Measurements from ENCODE around the gene LRRC7. TPM values are rescaled to one million over a fixed set of nuclear protein-coding genes. Genes with fewer than 3 reads are reported as not detected.
A peak's percentile ranks its signal among the peaks of the same experiment; 100 is the strongest.

Gene LRRC7
- total RNA-seq, 3 donors from 2014 or later: 0.27 TPM; not detected in 2

GRCh38 chr1:69568421-69569174 is 876 bp downstream of the LRRC7 start:
- no peaks in the 10 kb centered on the region for H3K36me3 Mint-ChIP-seq (ENCODE audit: insufficient read depth)
- no peaks in the 10 kb centered on the region for H3K9me3 Mint-ChIP-seq
- ATAC-seq: peak in 1 of 2 donors; percentile 24
- H3K27me3 Mint-ChIP-seq (ENCODE audit: low read depth): peaks cover 34% of the 10 kb centered on the region
- peak overlapping the region; percentile 75 for H3K4me3 Mint-ChIP-seq
- peaks cover 4% of the 10 kb centered on the region for H3K4me1 Mint-ChIP-seq (ENCODE audit: low read depth)
- no peak for DNase-seq

GRCh38 chr1:69569175-69569541 is 1.4 kb downstream of the LRRC7 start:
- H3K36me3 Mint-ChIP-seq (ENCODE audit: insufficient read depth): no peaks in the 10 kb centered on the region
- no peak for ATAC-seq
- H3K4me3 Mint-ChIP-seq: peak overlapping the region; percentile 75
- DNase-seq: no peak
- H3K4me1 Mint-ChIP-seq (ENCODE audit: low read depth): peaks cover 4% of the 10 kb centered on the region
- no peaks in the 10 kb centered on the region for H3K9me3 Mint-ChIP-seq
- peaks cover 34% of the 10 kb centered on the region for H3K27me3 Mint-ChIP-seq (ENCODE audit: low read depth)

DNA sequence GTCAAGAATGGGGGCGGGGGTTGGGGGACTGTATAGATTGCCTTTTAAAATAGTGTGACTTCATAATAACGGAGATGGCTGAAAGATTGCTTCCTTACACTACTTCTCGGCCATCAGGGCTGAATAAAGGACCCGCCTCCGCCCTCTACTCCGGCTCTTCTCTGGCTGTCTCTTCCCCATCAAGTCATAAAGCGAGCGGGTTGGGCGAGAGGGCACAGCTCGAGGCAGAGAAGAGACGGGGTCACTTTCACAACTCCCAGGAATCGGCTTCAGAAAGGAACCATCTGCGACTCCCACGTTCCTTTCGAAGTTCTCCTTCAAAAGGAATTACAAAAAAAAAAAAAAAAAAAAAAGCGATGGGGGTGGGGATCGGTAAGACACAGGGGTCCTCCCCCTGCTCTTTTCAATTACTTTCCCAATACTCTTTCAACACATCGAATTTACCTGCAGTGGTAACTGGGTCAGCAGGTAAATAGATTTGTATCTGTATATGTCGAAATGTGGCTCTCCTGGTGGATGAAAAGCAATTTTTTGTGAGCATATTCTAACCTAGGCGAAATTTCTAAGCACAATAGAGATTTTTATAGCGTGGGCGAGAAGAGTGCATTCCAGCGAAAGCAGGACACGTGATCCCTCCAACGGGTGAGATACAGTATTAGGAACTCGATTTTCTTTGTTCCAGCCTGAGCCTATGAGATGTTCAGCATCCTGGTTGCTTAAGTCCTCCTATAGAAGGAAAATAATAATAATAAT is 2.0 kb downstream of the LRRC7 start:
- peaks cover 4% of the 10 kb centered on the region for H3K4me1 Mint-ChIP-seq (ENCODE audit: low read depth)
- H3K9me3 Mint-ChIP-seq: no peaks in the 10 kb centered on the region
- H3K36me3 Mint-ChIP-seq (ENCODE audit: insufficient read depth): no peaks in the 10 kb centered on the region
- peak overlapping the region; percentile 75 for H3K4me3 Mint-ChIP-seq
- DNase-seq (no peak), ATAC-seq (no peak)
- H3K27me3 Mint-ChIP-seq (ENCODE audit: low read depth): peaks cover 34% of the 10 kb centered on the region

- H3K9me3 Mint-ChIP-seq: no peaks in the 10 kb centered on the region
Measured at GRCh38 chr1:69570356-69570755, 2.6 kb downstream of the LRRC7 start.

DNA sequence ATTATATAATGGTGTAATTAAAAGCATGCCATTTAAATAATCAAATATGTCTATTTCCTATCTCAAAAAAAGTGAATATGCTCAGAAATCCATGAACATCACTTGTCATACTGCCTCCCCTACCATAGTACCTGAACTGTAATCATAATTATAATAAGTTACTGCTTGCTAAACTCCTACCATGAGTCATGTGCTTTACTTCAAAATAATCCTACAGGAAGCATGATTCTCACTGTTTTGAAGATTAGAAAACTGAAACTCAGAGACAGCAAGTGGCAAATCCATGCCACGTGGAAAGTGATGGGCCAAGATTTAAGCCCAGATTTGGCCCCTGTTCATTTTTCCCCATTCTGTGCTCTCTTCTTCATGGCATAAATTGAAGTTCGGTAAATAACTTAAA is 5.2 kb downstream of the LRRC7 start:
- Mint-ChIP-seq H3K4me1 (ENCODE audit: low read depth) (peaks cover 1% of the 10 kb centered on the region), H3K27me3 (ENCODE audit: low read depth) (peaks cover 21% of the 10 kb centered on the region), H3K4me3 (no peak overlapping the region), H3K9me3 (peaks cover 3% of the 10 kb centered on the region), H3K36me3 (ENCODE audit: insufficient read depth) (no peaks in the 10 kb centered on the region)
- ATAC-seq (no peak), DNase-seq (no peak)

More at GRCh38 chr1:69570356-69570755, 2.6 kb downstream of the LRRC7 start:
- ATAC-seq: no peak
- peaks cover 4% of the 10 kb centered on the region for H3K4me1 Mint-ChIP-seq (ENCODE audit: low read depth)
- peaks cover 34% of the 10 kb centered on the region for H3K27me3 Mint-ChIP-seq (ENCODE audit: low read depth)
- no peaks in the 10 kb centered on the region for H3K36me3 Mint-ChIP-seq (ENCODE audit: insufficient read depth)
- H3K4me3 Mint-ChIP-seq: no peak overlapping the region
- no peak for DNase-seq

DNA sequence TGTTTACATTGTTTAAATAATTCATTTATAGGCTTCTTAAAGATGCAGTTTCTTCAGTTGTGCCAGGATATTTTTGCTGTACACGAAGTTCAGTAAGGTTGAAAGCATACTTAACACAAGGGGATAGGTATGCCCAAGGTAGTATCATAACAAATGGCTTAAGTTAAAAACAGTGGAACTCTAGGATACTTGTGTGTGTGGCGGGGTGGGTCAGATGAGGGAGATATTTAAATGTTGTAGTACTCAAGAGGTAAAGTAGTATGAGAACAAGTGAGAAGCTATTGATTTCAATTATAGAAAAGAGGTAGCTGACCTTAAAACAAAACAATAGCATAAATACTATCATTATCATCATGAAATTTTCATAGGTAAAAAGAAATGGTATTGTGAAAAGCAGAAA is 6.2 kb downstream of the LRRC7 start:
- H3K4me3 Mint-ChIP-seq: no peak overlapping the region
- H3K36me3 Mint-ChIP-seq (ENCODE audit: insufficient read depth): no peaks in the 10 kb centered on the region
- DNase-seq (no peak), ATAC-seq (no peak)
- peaks cover 3% of the 10 kb centered on the region for H3K9me3 Mint-ChIP-seq
- peaks cover 14% of the 10 kb centered on the region for H3K27me3 Mint-ChIP-seq (ENCODE audit: low read depth)
- H3K4me1 Mint-ChIP-seq (ENCODE audit: low read depth): no peaks in the 10 kb centered on the region

DNA sequence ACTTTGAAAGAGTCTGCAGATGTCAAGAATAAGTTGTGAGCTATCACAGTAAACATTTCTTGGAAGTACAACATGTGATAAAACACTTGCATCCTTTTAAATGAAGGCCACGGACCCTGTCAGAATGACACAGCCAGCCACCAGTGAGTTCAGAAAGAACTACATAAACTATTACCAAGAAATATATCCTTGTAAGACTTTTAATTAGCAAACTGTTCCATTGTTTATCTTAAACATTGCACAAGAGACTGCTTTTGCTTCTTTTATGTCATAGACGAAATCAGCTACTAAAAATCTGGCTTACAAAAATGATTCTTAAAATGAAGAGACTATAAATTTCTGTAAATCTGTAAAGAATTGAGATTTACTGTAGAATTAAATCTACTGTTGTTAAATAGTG is 17.9 kb downstream of the LRRC7 start:
- H3K36me3 Mint-ChIP-seq (ENCODE audit: insufficient read depth): no peaks in the 10 kb centered on the region
- ATAC-seq (no peak), DNase-seq (no peak)
- no peak overlapping the region for H3K4me3 Mint-ChIP-seq
- H3K4me1 Mint-ChIP-seq (ENCODE audit: low read depth): peaks cover 4% of the 10 kb centered on the region
- no peaks in the 10 kb centered on the region for H3K27me3 Mint-ChIP-seq (ENCODE audit: low read depth)
- H3K9me3 Mint-ChIP-seq: peaks cover 7% of the 10 kb centered on the region

- ATAC-seq: no peak
- peaks cover 3% of the 10 kb centered on the region for H3K9me3 Mint-ChIP-seq
- no peaks in the 10 kb centered on the region for H3K36me3 Mint-ChIP-seq (ENCODE audit: insufficient read depth)
- H3K27me3 Mint-ChIP-seq (ENCODE audit: low read depth): no peaks in the 10 kb centered on the region
- H3K4me3 Mint-ChIP-seq: no peak overlapping the region
- DNase-seq: no peak
- H3K4me1 Mint-ChIP-seq (ENCODE audit: low read depth): peaks cover 2% of the 10 kb centered on the region
Measured at GRCh38 chr1:69587391-69587790, 19.7 kb downstream of the LRRC7 start.

DNA sequence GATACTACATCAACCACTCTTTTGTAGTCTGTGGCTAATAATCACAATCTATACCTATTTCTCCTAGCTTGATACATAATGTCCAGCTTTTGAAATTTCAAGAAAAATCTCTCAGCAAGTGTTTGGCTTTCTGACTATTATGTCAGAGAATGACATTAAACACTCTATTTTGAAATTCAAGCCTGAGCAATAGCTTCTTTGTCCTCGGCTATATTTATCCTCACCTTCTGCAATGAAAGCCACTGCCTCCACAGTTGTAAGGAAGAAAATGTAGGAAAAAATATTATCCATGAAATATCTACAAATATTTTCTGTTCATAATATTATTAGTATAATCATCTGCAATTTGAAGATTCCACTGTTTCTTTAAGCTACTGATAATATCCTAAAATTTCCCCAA is 22.1 kb downstream of the LRRC7 start:
- DNase-seq: no peak
- no peak for ATAC-seq
- Mint-ChIP-seq H3K9me3 (peaks cover 6% of the 10 kb centered on the region), H3K4me1 (ENCODE audit: low read depth) (peaks cover 2% of the 10 kb centered on the region), H3K27me3 (ENCODE audit: low read depth) (no peaks in the 10 kb centered on the region), H3K36me3 (ENCODE audit: insufficient read depth) (no peaks in the 10 kb centered on the region), H3K4me3 (no peak overlapping the region)

- no peaks in the 10 kb centered on the region for H3K36me3 Mint-ChIP-seq (ENCODE audit: insufficient read depth)
- no peak for ATAC-seq
- H3K4me3 Mint-ChIP-seq: no peak overlapping the region
- DNase-seq: no peak
- no peaks in the 10 kb centered on the region for H3K27me3 Mint-ChIP-seq (ENCODE audit: low read depth)
- no peaks in the 10 kb centered on the region for H3K4me1 Mint-ChIP-seq (ENCODE audit: low read depth)
- peaks cover 6% of the 10 kb centered on the region for H3K9me3 Mint-ChIP-seq
Measured at GRCh38 chr1:69592341-69592740, 24.6 kb downstream of the LRRC7 start.

DNA sequence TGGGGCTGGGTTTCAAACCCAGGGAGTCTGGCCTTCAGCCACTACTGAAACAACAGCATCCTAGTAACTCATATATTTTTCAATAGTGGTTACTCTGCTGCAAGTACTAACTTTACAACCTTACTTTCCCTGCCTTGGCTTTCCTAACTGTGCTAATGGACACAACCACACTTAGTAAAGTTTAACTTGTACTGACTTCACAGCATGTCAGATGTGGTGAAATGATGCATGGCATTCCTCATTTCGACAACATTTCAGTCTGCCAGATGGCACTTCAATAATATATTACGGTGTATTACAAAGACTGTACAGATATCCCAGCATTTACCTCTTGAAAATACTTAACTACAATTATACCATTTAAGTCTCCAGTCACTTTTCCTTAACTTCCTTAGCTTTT is 27.8 kb downstream of the LRRC7 start:
- no peaks in the 10 kb centered on the region for H3K27me3 Mint-ChIP-seq (ENCODE audit: low read depth)
- DNase-seq: no peak
- H3K9me3 Mint-ChIP-seq: peaks cover 3% of the 10 kb centered on the region
- no peak for ATAC-seq
- H3K4me3 Mint-ChIP-seq: no peak overlapping the region
- no peaks in the 10 kb centered on the region for H3K36me3 Mint-ChIP-seq (ENCODE audit: insufficient read depth)
- no peaks in the 10 kb centered on the region for H3K4me1 Mint-ChIP-seq (ENCODE audit: low read depth)

DNA sequence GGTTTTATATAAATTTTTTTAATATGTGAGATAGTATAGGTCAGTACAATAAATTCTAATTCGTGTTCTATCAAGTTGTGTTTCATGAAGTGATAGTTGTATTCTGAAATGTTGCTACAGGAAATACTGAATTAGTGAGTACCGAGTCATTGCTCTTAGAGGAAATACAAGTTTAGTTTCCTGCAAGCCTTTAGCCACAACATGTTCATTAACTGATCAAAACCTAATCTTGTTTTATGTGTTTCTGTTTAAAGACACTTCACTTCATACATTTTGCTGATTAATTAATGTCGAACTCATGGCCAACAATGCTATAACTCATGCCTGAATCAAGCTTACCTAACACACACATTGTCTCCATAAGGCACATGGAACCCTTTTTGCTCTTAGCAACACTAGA is 43.6 kb downstream of the LRRC7 start:
- DNase-seq: no peak
- no peaks in the 10 kb centered on the region for H3K27me3 Mint-ChIP-seq (ENCODE audit: low read depth)
- no peaks in the 10 kb centered on the region for H3K36me3 Mint-ChIP-seq (ENCODE audit: insufficient read depth)
- no peaks in the 10 kb centered on the region for H3K4me1 Mint-ChIP-seq (ENCODE audit: low read depth)
- no peak for ATAC-seq
- no peak overlapping the region for H3K4me3 Mint-ChIP-seq
- H3K9me3 Mint-ChIP-seq: peaks cover 3% of the 10 kb centered on the region

- DNase-seq (no peak), ATAC-seq (no peak)
- H3K9me3 Mint-ChIP-seq: peaks cover 3% of the 10 kb centered on the region
- H3K4me1 Mint-ChIP-seq (ENCODE audit: low read depth): no peaks in the 10 kb centered on the region
- H3K4me3 Mint-ChIP-seq: no peak overlapping the region
- no peaks in the 10 kb centered on the region for H3K27me3 Mint-ChIP-seq (ENCODE audit: low read depth)
- H3K36me3 Mint-ChIP-seq (ENCODE audit: insufficient read depth): no peaks in the 10 kb centered on the region
Measured at GRCh38 chr1:69613414-69613813, 45.7 kb downstream of the LRRC7 start.

DNA sequence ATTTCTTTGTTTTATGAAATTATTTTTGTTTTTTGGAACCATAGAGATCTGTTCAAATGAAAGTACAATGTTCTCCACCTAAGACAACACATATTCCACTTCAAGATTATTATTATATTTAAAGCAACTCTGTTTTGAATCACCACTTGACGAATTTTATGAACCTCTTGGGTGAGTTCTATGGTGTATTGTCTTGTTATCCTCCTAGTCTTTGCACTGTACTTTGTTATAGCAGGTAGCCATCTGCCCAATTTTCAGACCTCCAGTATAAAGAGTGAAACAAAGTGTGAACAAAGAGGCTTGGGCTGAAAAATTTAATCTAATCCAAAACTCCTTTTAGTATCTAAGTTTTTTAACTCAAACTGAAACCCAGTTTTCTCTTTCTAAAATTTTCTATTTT is 71.0 kb downstream of the LRRC7 start:
- Mint-ChIP-seq H3K4me1 (ENCODE audit: low read depth) (no peaks in the 10 kb centered on the region), H3K27me3 (ENCODE audit: low read depth) (no peaks in the 10 kb centered on the region), H3K36me3 (ENCODE audit: insufficient read depth) (no peaks in the 10 kb centered on the region), H3K9me3 (peaks cover 7% of the 10 kb centered on the region), H3K4me3 (no peak overlapping the region)
- ATAC-seq: no peak
- DNase-seq: no peak

GRCh38 chr1:69639159-69639558 is 71.4 kb downstream of the LRRC7 start:
- H3K4me3 Mint-ChIP-seq: no peak overlapping the region
- H3K9me3 Mint-ChIP-seq: peaks cover 5% of the 10 kb centered on the region
- H3K27me3 Mint-ChIP-seq (ENCODE audit: low read depth): no peaks in the 10 kb centered on the region
- DNase-seq: no peak
- no peak for ATAC-seq
- H3K36me3 Mint-ChIP-seq (ENCODE audit: insufficient read depth): no peaks in the 10 kb centered on the region
- H3K4me1 Mint-ChIP-seq (ENCODE audit: low read depth): no peaks in the 10 kb centered on the region

All from activated T-cell treated with anti-CD3 and anti-CD28 coated beads, Interleukin-2, amount 50 U/mL, for 4 hours (primary cell).